OCI-LY3 (cell line): ENCODE data around the gene CIAO3.

ENCODE experiments used
- CTCF ChIP-seq: fragments of 200-600, 300-600 bp; sonication (generic); IDR thresholded peaks from 2 replicates; pipeline ENCODE4 v1.5.1; 2014; ENCODE audit warnings: antibody characterized with exemption, low read length, low read depth
- EZH2phosphoT487 ChIP-seq: fragments of 200-600 bp; shearing (Covaris generic); IDR thresholded peaks from 2 replicates; pipeline ENCODE4 v1.6.1; 2018; ENCODE audit warnings: antibody characterized with exemption, mixed run types, low read depth

- no peak for TF ChIP-seq CTCF
- no peak for TF ChIP-seq EZH2phosphoT487
Measured at GRCh38 chr16:728131-728889, 12.5 kb downstream of the CIAO3 start.
